Gastroesophageal sphincter (tissue), 3 donors: Measurements from ENCODE around the gene CCL25.

Source experiments
- CTCF ChIP-seq, 4 experiments: fragments of 200-600 bp in 2 of 4; fragments of 450-650 bp in 2 of 4; sonication (generic) in 1 of 4; IDR thresholded peaks; one replicate each; pipeline ENCODE4 v1.5.1; 2017 to 2019; ENCODE audit warnings: antibody characterized with exemption in 4 of 4, mild to moderate bottlenecking in 2 of 4, moderate library complexity in 2 of 4
- POLR2A ChIP-seq, 2 donors: fragments of 450-650 bp; IDR thresholded peaks; one replicate each; pipeline ENCODE4 v1.6.1; 2017; ENCODE audit warnings: antibody characterized with exemption in 2 of 2, mild to moderate bottlenecking in 2 of 2, moderate library complexity in 1 of 2

DNA sequence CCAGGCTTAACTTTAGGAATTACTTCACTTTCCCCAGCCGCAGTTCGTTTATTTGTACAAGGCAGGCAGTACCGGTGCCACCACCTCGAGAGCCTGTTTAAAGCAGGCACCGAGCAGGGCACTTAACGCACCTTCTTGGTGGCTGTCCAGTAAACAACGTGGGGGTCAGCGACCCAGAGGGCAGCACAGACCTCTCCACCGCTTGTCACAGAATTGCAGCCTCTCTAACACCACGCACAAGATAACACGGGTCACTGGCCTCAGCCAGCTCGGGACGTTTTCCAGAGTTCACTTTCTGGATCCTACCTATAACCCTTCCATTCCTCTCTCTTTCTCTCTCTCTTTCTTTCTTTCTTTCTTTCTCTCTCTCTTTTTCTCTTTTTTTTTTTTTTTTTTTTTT is 30.3 kb upstream of the CCL25 start:
- TF ChIP-seq CTCF (IDR thresholded peaks at IDR 0.05) (no peak), POLR2A (IDR thresholded peaks at IDR 0.05) (no peak)
